GM12801 (cell line): ENCODE data around the gene JAKMIP1.

Experiments
- TF ChIP-seq, protein P1 (sequence below): IDR thresholded peaks from one replicate; pipeline ENCODE4 v1.5.1; 2011; ENCODE audit warnings: control low read depth; ENCODE audit not compliant: insufficient read length; ENCODE audit errors: extremely low read depth

JAKMIP1 gene

DNA sequence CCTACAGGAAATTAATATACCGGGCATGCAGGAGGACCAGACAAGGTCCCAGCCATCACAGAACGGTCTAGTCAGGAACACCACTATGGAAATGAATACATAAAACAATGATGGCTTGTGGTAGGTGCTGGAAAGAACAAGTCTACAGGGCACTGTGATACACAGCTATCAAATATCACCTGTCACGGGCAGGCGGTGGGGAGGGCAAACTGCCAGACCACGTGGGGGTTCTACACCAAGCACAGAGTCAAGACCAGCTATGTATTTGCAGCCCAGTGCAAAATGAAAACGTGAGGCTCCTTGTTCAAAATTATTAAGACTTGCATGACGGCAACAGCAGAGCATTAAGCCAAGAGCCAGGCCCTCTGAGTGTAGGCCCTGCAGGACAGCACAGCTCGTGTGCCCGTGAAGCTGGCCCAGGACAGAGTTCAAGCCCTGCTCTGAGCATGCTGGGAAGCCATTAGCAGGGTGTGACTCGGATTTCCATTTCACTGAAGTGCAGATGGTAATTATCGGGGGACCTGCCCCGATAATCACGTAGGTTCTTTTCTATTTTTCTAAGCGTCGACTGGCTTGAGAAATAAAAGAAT lies 83.6 kb downstream of the JAKMIP1 start:
- TF ChIP-seq, protein P1, sequence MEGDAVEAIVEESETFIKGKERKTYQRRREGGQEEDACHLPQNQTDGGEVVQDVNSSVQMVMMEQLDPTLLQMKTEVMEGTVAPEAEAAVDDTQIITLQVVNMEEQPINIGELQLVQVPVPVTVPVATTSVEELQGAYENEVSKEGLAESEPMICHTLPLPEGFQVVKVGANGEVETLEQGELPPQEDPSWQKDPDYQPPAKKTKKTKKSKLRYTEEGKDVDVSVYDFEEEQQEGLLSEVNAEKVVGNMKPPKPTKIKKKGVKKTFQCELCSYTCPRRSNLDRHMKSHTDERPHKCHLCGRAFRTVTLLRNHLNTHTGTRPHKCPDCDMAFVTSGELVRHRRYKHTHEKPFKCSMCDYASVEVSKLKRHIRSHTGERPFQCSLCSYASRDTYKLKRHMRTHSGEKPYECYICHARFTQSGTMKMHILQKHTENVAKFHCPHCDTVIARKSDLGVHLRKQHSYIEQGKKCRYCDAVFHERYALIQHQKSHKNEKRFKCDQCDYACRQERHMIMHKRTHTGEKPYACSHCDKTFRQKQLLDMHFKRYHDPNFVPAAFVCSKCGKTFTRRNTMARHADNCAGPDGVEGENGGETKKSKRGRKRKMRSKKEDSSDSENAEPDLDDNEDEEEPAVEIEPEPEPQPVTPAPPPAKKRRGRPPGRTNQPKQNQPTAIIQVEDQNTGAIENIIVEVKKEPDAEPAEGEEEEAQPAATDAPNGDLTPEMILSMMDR, result no peak

DNA sequence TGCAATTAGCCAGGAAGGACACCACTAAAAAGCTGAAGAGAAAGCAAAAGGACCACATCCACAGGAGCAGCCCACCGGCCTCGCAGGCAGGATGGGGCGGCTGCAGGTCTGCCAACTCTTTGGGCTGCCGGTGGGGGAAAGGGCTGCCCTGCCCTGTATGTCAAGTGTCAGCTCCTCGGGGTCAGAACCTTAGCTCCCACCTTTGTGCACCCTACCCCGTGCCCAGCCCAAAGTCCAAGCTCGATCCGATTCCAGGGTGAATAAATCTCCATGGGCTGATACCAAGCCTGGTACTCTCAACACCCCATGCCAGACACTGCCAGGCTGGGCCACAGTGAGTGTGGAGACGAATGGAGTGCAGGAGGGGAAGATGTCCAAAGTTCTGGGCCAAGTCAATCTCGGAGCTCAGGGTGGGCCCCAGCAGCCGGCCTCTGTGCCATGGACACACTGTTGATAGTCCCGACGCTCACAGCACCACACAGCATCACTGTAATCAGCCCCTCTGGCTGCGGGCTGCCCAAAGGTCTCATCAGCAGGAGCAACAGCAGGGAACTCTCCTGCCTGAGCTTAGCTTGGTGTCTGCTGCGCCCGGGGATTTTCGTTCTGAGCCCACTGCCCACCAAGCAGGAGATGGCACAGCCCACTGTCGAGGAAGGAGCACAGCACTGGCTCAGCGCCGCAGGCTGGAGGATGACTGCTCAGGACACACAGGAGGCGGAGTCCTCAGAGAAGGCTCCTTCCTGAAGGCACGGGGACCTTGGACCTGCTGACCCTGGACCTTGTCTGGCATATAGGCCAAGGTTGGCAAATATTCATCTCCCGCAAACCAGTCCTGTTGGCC lies 84.4 kb downstream of the JAKMIP1 start:
- TF ChIP-seq, protein P1, result no peak

DNA sequence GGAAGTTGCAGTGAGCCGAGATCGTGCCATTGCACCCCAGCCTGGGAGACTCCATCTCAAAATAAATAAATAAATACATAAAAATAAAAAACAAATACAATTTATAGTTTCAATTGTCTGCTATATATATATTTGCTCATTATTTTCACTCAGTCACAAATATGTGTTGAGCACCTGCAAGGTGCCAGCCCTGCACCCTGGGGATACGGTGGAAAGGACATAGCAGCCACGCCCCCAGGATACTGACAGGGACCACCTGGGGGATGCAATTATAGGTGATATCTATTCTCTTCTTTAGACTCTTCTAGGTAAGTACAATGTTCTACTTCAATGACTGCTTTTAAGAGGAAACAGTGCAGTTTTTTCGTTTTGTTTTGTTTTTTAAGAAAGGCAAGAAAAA lies 85.0 kb downstream of the JAKMIP1 start:
- TF ChIP-seq, protein P1, result no peak

DNA sequence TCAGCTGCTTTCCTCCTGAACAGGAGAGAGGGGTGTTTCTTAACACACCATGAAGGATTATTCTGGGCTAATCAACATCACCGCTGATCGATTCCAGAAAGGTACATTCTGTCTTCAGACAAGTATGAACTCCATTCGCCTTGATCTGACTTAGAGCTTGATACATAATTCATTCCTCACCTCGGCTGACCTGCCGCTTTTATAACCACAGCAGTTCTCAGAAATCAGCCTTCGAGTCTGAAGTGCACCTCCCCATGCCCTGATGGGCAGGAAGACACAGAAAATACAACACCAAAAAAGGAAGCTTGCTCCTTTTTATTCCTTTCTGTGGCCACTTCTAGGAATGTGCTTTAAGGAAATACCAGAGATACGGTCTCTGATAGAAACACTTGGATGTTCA lies 85.7 kb downstream of the JAKMIP1 start:
- TF ChIP-seq, protein P1, result no peak

DNA sequence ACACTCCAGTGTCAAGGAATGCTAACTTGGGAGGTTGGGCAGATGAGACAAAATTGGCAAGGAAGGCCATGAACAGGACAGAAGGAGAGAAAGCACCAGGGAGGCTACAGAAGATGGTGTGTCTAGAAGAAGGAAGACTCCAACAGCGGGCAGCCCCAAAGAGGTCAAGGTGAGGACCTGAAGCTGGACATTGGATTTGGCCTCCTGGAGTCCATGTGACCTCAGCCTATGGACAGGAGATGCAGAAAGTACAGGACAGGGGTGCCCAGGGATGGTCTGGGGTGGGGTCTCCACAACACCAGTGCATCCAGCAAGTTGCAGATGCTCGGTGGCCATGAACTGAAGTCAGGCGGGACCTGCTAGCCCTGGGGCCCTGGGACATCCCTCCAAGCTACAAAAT lies 86.2 kb downstream of the JAKMIP1 start:
- TF ChIP-seq, protein P1, result no peak

DNA sequence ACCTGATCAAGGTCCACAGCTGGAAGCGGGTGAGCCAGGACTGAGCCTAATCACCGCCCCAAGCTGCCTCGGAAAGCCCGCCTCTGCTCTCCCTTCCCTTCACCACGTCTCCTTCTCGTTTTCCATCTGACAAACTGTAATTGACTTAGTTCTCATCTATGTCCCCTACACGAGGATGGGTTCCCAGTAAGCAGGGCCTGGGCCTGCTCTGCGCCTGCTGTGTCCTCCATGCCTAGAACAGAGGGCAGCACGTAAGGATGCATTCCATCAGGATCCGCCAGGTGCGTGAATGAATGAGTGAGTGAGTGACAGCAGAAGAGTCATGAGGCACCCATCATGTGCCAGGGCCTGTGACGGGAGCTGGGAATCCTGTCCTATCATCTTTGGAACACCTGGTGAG lies 86.7 kb downstream of the JAKMIP1 start:
- TF ChIP-seq, protein P1, result no peak

DNA sequence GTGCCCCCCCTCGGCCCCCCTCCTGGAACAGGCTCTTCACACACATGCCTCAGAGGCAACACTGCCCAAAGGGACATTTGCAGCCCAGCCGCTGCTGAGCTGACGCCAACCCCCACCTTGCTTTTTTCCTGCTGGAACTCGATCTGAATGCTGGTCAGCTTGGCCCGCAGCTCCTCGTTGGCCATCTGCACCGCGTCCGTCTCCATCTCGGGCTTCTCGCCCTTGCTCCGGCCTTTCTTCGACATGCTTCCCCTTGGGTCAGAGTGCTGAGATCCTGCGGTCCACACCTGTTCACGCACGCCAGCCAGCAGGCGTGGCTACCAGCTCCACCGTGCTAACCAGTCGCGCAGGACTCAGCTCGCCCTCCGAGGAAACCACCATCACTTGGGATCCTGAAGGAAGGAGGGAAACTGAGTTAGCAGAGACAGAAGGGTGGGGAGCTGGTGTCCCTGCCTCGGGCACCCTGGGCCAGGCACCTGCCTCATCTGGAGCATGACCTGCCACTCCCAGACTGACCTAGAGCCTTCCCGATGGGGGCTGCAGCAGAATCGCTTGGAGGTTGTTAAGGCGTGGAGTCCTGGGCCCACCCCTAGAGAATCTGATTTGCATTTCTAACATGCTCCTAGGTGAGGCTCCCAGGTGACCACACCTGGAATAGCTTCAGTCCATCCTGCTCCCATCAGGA lies 87.6 kb downstream of the JAKMIP1 start:
- TF ChIP-seq, protein P1, result no peak
